WTC11 (cell line): ENCODE results near the gene SETD9. TPM values are rescaled to one million over a fixed set of nuclear protein-coding genes. Genes with fewer than 3 reads are reported as not detected.

Experiments
- total RNA-seq: library from RNA; stranded (reverse); gene quantifications from 3 replicates; pipeline ENCODE4 v1.2.3, GENCODE V29; 2021

The SETD9 gene
- total RNA-seq, 1 experiment from 2014 or later: 6.7 TPM

Other genes with a start within 250 kb of the SETD9 start
- 13.1 to 16.3 TPM (median 13.9 TPM) in 3 replicates for gene MAP3K1, start 94.0 kb upstream of the SETD9 start, total RNA-seq
- gene MIER3, start 42.5 kb downstream of the SETD9 start, total RNA-seq: 27.5 to 27.8 TPM (median 27.8 TPM) in 3 replicates